HG02571 (cell line): ENCODE data around the gene GLOD5.
A peak's percentile ranks its signal among the peaks of the same experiment; 100 is the strongest.
"Not testable (repeated sequence)": the region's sequence is repeated elsewhere in the genome, so short reads cannot be mapped to it uniquely, and the experiment has no call there.

Experiments
- ATAC-seq: cut with Tn5 transposase; IDR thresholded peaks from one replicate; pipeline ENCODE4 v1.9.1; 2021; ENCODE audit warnings: mild to moderate bottlenecking, moderate library complexity; ENCODE audit not compliant: unreplicated experiment

Gene GLOD5

DNA sequence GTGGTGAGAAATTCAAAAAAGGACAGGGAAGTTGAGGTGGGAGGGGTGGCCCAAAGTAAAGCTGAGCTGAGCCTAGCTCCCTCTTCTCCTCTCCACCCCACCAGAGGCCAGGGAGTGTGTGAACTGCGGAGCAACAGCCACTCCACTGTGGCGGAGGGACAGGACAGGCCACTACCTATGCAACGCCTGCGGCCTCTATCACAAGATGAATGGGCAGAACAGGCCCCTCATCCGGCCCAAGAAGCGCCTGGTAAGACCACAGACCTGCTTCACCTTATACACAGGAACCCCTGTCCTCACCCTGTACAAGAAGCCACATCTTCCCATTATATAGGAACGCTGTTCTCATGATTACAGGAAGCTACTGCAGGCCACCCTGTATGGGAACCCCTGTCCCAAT, 30.7 kb downstream of the GLOD5 start:
- ATAC-seq, result no peak

DNA sequence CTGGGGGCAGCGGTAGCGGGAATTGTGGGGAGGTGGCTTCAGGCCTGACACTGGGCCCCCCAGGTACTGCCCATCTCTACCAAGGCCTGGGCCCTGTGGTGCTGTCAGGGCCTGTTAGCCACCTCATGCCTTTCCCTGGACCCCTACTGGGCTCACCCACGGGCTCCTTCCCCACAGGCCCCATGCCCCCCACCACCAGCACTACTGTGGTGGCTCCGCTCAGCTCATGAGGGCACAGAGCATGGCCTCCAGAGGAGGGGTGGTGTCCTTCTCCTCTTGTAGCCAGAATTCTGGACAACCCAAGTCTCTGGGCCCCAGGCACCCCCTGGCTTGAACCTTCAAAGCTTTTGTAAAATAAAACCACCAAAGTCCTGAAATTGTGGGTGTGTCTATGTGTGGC, 32.4 kb downstream of the GLOD5 start:
- no peak for ATAC-seq

GRCh38 chrX:48794340-48794910, 32.9 kb downstream of the GLOD5 start:
- ATAC-seq, result no peak

GRCh38 chrX:48794911-48795515, 33.5 kb downstream of the GLOD5 start:
- no peak for ATAC-seq

GRCh38 chrX:48798318-48798717, 36.8 kb downstream of the GLOD5 start:
- no peak for ATAC-seq

- ATAC-seq, result no peak
Observed at GRCh38 chrX:48800574-48801279, 39.2 kb downstream of the GLOD5 start.

- peak; percentile 83 for ATAC-seq
Observed at GRCh38 chrX:48801280-48802088, 39.9 kb downstream of the GLOD5 start, which contains the start of gene HDAC6. Gene HDAC6 (plus strand): TSS chrX:48802067. CDS start chrX:48802693, 626 bp downstream.

- peak; percentile 39 for ATAC-seq
Observed at GRCh38 chrX:48802089-48802904, 40.8 kb downstream of the GLOD5 start.

DNA sequence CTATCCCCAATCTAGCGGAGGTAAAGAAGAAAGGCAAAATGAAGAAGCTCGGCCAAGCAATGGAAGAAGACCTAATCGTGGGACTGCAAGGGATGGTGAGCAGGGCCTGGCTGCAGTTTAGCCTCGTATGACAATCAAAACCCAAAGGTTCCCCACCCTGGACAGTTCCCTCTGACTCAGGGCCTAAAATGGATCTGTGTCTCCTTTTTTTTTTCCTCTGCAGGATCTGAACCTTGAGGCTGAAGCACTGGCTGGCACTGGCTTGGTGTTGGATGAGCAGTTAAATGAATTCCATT, 41.3 kb downstream of the GLOD5 start:
- no peak for ATAC-seq

DNA sequence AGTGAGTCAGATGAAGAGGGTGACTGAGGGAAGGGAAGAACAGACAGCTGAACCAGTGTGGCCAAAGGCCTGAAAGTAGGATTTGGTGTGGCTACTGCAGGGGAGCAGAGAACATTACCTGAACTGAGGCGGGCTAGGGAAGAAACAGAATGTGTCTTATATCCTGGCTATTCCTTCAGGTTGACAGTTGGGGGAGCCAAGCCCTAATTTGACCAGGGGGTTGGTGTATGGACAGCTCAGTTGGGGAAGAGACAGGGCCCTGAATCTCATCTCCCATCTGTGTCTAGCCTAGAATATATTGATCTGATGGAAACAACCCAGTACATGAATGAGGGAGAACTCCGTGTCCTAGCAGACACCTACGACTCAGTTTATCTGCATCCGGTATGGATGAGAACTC, 44.5 kb downstream of the GLOD5 start:
- ATAC-seq, result no peak

GRCh38 chrX:48813644-48814043, 52.1 kb downstream of the GLOD5 start:
- no peak for ATAC-seq

DNA sequence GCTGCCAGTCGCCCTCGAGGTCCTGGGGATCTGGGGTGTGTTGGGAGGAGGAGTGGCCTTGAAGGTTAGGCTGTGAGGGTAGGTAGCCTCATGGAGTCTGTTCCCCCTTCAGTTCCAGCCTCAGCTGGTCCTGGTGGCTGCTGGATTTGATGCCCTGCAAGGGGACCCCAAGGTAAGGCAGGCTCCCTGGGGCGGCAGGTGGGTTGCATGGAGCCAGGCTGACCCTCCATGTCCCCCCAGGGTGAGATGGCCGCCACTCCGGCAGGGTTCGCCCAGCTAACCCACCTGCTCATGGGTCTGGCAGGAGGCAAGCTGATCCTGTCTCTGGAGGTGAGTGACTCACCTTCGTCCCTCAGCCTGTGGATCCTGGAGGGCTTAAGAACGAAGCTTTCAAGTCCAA, 53.2 kb downstream of the GLOD5 start:
- no peak for ATAC-seq

DNA sequence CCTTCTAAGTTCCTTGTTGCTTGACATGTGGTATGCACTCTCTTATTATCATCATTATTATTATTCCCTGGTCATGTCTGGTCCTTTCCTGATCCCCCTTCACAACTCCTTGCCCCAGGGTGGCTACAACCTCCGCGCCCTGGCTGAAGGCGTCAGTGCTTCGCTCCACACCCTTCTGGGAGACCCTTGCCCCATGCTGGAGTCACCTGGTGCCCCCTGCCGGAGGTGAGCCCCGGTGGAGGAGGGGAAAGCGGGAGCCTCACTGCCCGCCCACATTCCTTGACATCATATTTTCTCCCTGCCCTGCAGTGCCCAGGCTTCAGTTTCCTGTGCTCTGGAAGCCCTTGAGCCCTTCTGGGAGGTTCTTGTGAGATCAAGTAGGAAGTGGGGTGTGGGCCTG, 53.7 kb downstream of the GLOD5 start:
- no peak for ATAC-seq

- no peak for ATAC-seq
Observed at GRCh38 chrX:48816014-48816810, 54.7 kb downstream of the GLOD5 start.

DNA sequence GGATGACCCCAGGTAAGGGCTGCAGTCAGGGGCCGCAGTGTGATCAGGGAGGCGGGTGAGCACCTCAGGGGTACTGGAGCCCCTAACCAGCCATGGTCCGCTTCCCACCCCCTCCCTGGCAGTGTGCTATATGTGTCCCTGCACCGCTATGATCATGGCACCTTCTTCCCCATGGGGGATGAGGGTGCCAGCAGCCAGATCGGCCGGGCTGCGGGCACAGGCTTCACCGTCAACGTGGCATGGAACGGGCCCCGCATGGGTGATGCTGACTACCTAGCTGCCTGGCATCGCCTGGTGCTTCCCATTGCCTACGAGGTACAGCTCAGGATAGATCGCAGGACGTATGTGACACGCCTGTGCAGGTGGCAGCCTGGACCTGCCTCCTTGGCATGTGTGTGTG, 56.6 kb downstream of the GLOD5 start:
- ATAC-seq, result no peak

- ATAC-seq, result no peak
Observed at GRCh38 chrX:48818866-48819265, 57.3 kb downstream of the GLOD5 start.

- ATAC-seq, result not testable (repeated sequence)
Observed at GRCh38 chrX:48819394-48819793, 57.8 kb downstream of the GLOD5 start.

DNA sequence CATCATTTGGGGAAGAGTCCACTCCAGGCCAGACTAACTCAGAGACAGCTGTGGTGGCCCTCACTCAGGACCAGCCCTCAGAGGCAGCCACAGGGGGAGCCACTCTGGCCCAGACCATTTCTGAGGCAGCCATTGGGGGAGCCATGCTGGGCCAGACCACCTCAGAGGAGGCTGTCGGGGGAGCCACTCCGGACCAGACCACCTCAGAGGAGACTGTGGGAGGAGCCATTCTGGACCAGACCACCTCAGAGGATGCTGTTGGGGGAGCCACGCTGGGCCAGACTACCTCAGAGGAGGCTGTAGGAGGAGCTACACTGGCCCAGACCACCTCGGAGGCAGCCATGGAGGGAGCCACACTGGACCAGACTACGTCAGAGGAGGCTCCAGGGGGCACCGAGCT, 61.5 kb downstream of the GLOD5 start:
- ATAC-seq, result no peak
